Retinal pigment epithelial cell (primary cell): ENCODE data around the gene GABRG3.

Experiments
- DNase-seq: peaks from one replicate; pipeline ENCODE4 v3.0.0-alpha.2; 2010; ENCODE audit warnings: low read depth
- H3K4me3 ChIP-seq: 2 replicates; pipeline ENCODE4 v1.5.1; 2011; ENCODE audit warnings: mild to moderate bottlenecking, low read length, control low read depth, moderate library complexity
- CTCF ChIP-seq: conservative IDR thresholded peaks from 2 replicates; pipeline ENCODE4 v1.5.1; 2011; ENCODE audit warnings: low read depth, low read length, control low read depth, inconsistent platforms

The GABRG3 gene

GRCh38 chr15:27214961-27215360 is 244.0 kb downstream of the GABRG3 start:
- no peak overlapping the region for H3K4me3 ChIP-seq
- no peak for DNase-seq
- TF ChIP-seq CTCF, result no peak

GRCh38 chr15:27218426-27218825 is 247.4 kb downstream of the GABRG3 start:
- TF ChIP-seq CTCF, result no peak
- H3K4me3 ChIP-seq, result no peak overlapping the region

GRCh38 chr15:27219636-27220035 is 248.7 kb downstream of the GABRG3 start:
- TF ChIP-seq CTCF, result no peak
- DNase-seq, result no peak
- H3K4me3 ChIP-seq, result no peak overlapping the region

More at GRCh38 chr15:27218426-27218825, 247.4 kb downstream of the GABRG3 start:
- DNase-seq, result no peak

GRCh38 chr15:27220199-27220598 is 249.2 kb downstream of the GABRG3 start:
- no peak overlapping the region for H3K4me3 ChIP-seq
- no peak for DNase-seq
- TF ChIP-seq CTCF, result no peak

GRCh38 chr15:27222479-27222878 is 251.5 kb downstream of the GABRG3 start:
- no peak for DNase-seq
- no peak overlapping the region for H3K4me3 ChIP-seq
- no peak for TF ChIP-seq CTCF

- TF ChIP-seq CTCF, result no peak
- H3K4me3 ChIP-seq, result no peak overlapping the region
- no peak for DNase-seq
These were observed 252.2 kb downstream of the GABRG3 start for GRCh38 chr15:27223179-27223578.

- TF ChIP-seq CTCF, result no peak
- DNase-seq, result no peak
- H3K4me3 ChIP-seq, result no peak overlapping the region
These were observed 260.8 kb downstream of the GABRG3 start for GRCh38 chr15:27231811-27232210.
